T-helper 2 cell treated with Interferon-gamma antibody and Interleukin-4, amounts not matched to agents 5 μg/mL and 100 μg/mL, for 36 hours (primary cell): ENCODE measurements around the gene USP8.
"Not testable (repeated sequence)": the region's sequence is repeated elsewhere in the genome, so short reads cannot be mapped to it uniquely, and the experiment has no call there.

ENCODE experiments used
- DNase-seq: peaks from one replicate; pipeline ENCODE4 v3.0.0; 2021; ENCODE audit warnings: low spot score
- H3K27ac Mint-ChIP-seq: one replicate; pipeline ENCODE4 v1.8.0; 2021; ENCODE audit warnings: mild to moderate bottlenecking, mixed read lengths
- H3K27me3 Mint-ChIP-seq: one replicate; pipeline ENCODE4 v1.8.0; 2021; ENCODE audit warnings: low read depth, mixed read lengths
- H3K36me3 Mint-ChIP-seq: one replicate; pipeline ENCODE4 v1.8.0; 2021; ENCODE audit warnings: low read depth, mixed read lengths
- H3K4me1 Mint-ChIP-seq: one replicate; pipeline ENCODE4 v1.8.0; 2021; ENCODE audit warnings: low read depth, mixed read lengths
- H3K4me3 Mint-ChIP-seq: one replicate; pipeline ENCODE4 v1.8.0; 2022; ENCODE audit warnings: mild to moderate bottlenecking, moderate library complexity, mixed read lengths
- H3K9me3 Mint-ChIP-seq: one replicate; pipeline ENCODE4 v1.8.0; 2021; ENCODE audit warnings: mixed read lengths

Gene USP8

DNA sequence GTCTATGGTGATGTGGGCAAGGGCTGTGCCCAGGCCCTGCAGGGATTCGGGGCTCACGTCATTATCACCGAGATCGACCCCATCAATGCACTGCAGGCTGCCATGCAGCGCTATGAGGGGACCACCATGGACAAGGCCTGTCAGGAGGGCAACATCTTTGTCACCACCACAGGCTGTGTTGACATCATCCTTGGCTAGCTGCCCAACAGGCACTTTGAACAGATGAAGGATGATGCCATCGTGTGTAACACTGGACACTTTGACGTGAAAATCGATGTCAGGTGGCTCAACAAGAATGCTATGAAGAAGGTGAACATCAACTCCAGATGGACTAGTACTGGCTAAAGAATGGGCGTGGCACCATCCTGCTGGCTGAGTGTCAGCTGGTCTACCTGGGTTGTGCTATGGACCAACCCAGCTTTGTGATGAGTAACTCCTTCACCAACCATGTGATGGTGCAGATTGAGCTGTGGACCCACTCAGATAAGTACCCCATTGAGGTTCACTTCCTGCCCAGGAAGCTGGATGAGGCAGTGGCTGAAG, 6.1 kb upstream of the USP8 start:
- no peak for DNase-seq
- no peaks in the 10 kb centered on the region for H3K36me3 Mint-ChIP-seq
- H3K27me3 Mint-ChIP-seq: peaks cover 4% of the 10 kb centered on the region

DNA sequence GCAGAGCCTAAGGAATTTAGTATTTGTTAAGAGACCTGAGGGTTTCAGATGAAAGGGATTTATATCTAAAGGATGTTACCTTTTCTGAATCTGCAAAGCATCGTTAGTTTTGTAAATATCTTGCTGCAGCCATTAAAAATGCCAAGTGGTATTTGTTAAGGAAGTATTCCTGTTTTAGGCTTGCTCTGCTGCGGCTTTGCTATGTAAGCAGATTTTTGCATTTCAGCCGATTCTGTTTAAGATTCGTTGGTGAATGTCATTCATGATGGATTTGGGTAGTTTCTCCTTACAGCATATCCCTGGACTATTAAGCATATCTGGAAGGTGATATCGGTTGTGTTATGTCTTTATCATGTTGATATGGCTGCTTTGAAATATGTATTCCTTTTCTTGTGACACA, 1.0 kb downstream of the USP8 start:
- Mint-ChIP-seq H3K36me3 (peaks cover 17% of the 10 kb centered on the region), H3K27ac (peak overlapping the region; percentile 97), H3K27me3 (no peaks in the 10 kb centered on the region), H3K9me3 (no peaks in the 10 kb centered on the region), H3K4me1 (peaks cover 20% of the 10 kb centered on the region), H3K4me3 (peak overlapping the region; percentile 99)
- no peak for DNase-seq

More for the DNA sequence above, 6.1 kb upstream of the USP8 start:
- Mint-ChIP-seq H3K4me3 (no peak overlapping the region), H3K9me3 (no peaks in the 10 kb centered on the region), H3K27ac (no peak overlapping the region), H3K4me1 (no peaks in the 10 kb centered on the region)

DNA sequence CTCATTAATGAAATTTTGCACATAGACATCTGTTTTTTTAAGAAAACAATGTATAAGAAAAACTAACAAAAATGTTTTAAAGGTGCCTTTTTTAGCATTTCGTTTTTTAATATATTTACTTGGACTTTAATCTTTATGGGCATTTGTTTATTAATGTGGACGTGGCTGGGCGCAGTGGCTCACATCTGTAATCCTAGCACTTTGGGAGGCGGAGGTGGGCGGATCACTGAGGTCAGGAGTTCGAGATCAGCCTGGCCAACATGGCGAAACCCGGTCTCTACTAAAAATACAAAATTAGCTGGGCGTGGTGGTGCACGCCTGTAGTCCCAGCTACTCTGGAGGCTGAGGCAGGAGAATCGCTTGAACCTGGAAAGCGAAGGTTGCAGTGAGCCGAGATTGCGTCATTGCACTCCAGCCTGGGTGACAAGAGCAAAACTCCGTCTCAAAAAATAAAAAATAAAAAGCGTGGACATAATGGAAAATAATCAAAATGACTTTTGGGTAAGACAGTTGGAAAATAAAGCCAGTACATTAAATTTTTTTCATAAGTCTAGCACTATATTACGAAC, 1.6 kb downstream of the USP8 start:
- peaks cover 21% of the 10 kb centered on the region for H3K4me1 Mint-ChIP-seq
- not testable (repeated sequence) for H3K27ac Mint-ChIP-seq

DNA sequence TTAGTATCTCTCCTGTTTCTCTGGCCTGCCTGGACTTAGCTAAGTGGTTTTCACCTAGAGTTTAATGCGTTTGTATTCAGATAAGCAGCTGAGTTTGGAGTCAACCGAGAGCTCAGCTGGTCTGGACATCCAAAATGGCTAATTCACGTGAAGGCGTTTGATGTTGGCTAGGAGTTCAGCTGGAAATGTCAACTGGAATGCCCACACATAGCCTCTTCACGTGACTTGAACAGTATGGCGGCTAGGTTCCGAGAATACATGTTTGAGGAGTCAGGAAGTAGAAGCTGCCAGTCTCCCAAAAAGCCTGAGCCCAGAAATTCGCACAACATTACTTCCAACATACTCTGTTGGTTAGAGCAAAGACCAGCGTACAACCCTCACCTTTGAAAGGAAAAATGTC, 2.2 kb downstream of the USP8 start:
- H3K27ac Mint-ChIP-seq: peak overlapping the region; percentile 45
- H3K4me3 Mint-ChIP-seq: peak overlapping the region; percentile 67
- H3K9me3 Mint-ChIP-seq: no peaks in the 10 kb centered on the region
- no peak for DNase-seq
- peaks cover 26% of the 10 kb centered on the region for H3K4me1 Mint-ChIP-seq
- H3K27me3 Mint-ChIP-seq: no peaks in the 10 kb centered on the region
- peaks cover 17% of the 10 kb centered on the region for H3K36me3 Mint-ChIP-seq

More for the DNA sequence above, 1.6 kb downstream of the USP8 start:
- H3K27me3 Mint-ChIP-seq, H3K9me3 Mint-ChIP-seq, DNase-seq: not testable (repeated sequence)
- peaks cover 17% of the 10 kb centered on the region for H3K36me3 Mint-ChIP-seq
- peak overlapping the region; percentile 99 for H3K4me3 Mint-ChIP-seq

GRCh38 chr15:50431204-50431603, 7.0 kb downstream of the USP8 start:
- Mint-ChIP-seq H3K4me1 (peaks cover 30% of the 10 kb centered on the region), H3K36me3 (peaks cover 33% of the 10 kb centered on the region), H3K9me3 (no peaks in the 10 kb centered on the region), H3K27me3 (no peaks in the 10 kb centered on the region), H3K27ac (no peak overlapping the region), H3K4me3 (no peak overlapping the region)
- no peak for DNase-seq

- Mint-ChIP-seq H3K27me3 (no peaks in the 10 kb centered on the region), H3K27ac (no peak overlapping the region), H3K4me1 (peaks cover 24% of the 10 kb centered on the region), H3K36me3 (peaks cover 30% of the 10 kb centered on the region), H3K4me3 (no peak overlapping the region), H3K9me3 (no peaks in the 10 kb centered on the region)
- DNase-seq: no peak
Measured at GRCh38 chr15:50432230-50432629, 8.0 kb downstream of the USP8 start.

DNA sequence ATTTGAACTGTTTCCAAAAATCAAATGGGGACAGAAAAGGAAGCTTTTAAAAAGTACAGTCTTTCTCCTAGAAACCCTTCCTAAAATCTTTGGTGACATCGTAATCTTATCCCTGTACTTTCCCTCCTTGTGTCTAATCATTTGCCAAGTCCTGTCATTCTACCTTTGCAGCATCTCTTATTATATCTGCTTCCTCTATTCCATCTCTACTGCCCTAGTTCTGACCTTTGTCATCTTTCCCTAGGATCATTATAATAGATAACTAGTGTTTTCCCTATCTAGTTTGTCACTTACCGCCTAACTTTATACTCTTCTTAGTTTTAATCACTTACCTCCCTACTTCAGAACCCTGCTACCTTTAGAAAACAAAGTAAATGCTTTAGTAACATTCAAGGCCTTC, 11.6 kb downstream of the USP8 start:
- H3K36me3 Mint-ChIP-seq: peaks cover 33% of the 10 kb centered on the region
- DNase-seq: no peak
- H3K9me3 Mint-ChIP-seq: no peaks in the 10 kb centered on the region
- no peak overlapping the region for H3K4me3 Mint-ChIP-seq
- no peak overlapping the region for H3K27ac Mint-ChIP-seq
- peaks cover 13% of the 10 kb centered on the region for H3K4me1 Mint-ChIP-seq
- no peaks in the 10 kb centered on the region for H3K27me3 Mint-ChIP-seq

DNA sequence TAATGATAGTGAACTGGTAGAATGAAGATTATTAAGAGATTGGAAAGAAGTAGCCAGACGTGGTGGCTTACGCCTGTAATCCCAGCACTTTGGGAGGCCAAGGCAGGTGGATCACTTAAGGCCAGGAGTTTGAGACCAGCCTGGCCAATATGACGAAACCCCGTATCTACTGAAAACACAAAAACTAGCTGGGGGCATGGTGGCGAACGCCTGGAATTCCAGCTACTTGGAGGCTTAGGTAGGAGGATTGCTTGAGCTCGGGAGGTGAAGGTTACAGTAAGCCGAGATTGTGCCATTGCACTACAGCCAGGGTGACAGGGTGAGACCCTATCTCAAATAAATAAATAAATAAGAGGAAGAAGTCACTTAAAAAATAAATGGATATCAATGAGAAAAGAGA, 14.0 kb downstream of the USP8 start:
- H3K4me1 Mint-ChIP-seq: peaks cover 8% of the 10 kb centered on the region
- DNase-seq: no peak
- H3K27ac Mint-ChIP-seq: no peak overlapping the region
- no peak overlapping the region for H3K4me3 Mint-ChIP-seq
- no peaks in the 10 kb centered on the region for H3K9me3 Mint-ChIP-seq
- peaks cover 29% of the 10 kb centered on the region for H3K36me3 Mint-ChIP-seq
- no peaks in the 10 kb centered on the region for H3K27me3 Mint-ChIP-seq

GRCh38 chr15:50440932-50441331, 16.7 kb downstream of the USP8 start:
- H3K4me1 Mint-ChIP-seq: peaks cover 5% of the 10 kb centered on the region

GRCh38 chr15:50452927-50453326, 28.7 kb downstream of the USP8 start:
- Mint-ChIP-seq H3K27ac (no peak overlapping the region), H3K9me3 (no peaks in the 10 kb centered on the region), H3K4me1 (peaks cover 5% of the 10 kb centered on the region), H3K36me3 (peaks cover 35% of the 10 kb centered on the region), H3K4me3 (no peak overlapping the region), H3K27me3 (no peaks in the 10 kb centered on the region)
- DNase-seq: no peak

More at GRCh38 chr15:50440932-50441331, 16.7 kb downstream of the USP8 start:
- no peak overlapping the region for H3K4me3 Mint-ChIP-seq
- H3K27ac Mint-ChIP-seq: no peak overlapping the region
- no peaks in the 10 kb centered on the region for H3K9me3 Mint-ChIP-seq
- H3K36me3 Mint-ChIP-seq: peaks cover 28% of the 10 kb centered on the region
- DNase-seq: no peak
- no peaks in the 10 kb centered on the region for H3K27me3 Mint-ChIP-seq

DNA sequence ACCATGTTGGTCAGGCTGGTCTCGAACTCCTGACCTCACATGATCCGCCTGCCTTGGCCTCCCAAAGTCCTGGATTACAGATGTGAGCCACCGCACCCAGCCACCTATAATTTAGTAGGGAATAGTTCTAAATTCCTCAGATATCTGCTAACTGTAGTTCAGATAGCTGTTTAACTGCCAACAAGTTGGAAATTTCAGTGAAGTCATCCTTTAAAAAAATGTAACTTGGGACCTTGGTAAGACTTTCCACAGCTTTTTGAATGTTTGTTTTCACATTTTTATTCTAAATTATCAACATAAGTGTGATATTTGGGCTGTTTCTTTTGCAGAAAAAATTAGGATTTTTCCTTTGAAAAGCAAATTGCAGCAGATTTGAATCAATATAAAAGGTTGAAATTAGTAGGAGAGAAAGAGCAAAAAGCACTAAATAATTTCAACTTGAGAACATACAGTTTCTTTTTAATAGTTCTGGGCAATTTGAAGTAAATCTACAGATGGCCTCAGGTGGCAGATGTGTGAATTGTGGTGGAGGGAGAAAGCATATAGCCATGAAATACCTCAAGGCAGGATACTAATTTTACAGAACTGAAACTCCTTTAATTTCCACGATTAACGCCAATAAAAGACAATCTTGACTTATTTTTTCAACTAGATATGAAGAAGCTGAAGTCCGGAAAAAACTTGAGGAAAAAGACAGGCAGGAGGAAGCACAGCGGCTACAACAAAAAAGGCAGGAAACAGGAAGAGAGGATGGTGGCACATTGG, 34.3 kb downstream of the USP8 start:
- no peaks in the 10 kb centered on the region for H3K27me3 Mint-ChIP-seq
- H3K4me1 Mint-ChIP-seq: peaks cover 7% of the 10 kb centered on the region
- no peaks in the 10 kb centered on the region for H3K9me3 Mint-ChIP-seq
- no peak overlapping the region for H3K4me3 Mint-ChIP-seq
- DNase-seq: no peak
- peaks cover 38% of the 10 kb centered on the region for H3K36me3 Mint-ChIP-seq
- H3K27ac Mint-ChIP-seq: peak overlapping the region; percentile 26

DNA sequence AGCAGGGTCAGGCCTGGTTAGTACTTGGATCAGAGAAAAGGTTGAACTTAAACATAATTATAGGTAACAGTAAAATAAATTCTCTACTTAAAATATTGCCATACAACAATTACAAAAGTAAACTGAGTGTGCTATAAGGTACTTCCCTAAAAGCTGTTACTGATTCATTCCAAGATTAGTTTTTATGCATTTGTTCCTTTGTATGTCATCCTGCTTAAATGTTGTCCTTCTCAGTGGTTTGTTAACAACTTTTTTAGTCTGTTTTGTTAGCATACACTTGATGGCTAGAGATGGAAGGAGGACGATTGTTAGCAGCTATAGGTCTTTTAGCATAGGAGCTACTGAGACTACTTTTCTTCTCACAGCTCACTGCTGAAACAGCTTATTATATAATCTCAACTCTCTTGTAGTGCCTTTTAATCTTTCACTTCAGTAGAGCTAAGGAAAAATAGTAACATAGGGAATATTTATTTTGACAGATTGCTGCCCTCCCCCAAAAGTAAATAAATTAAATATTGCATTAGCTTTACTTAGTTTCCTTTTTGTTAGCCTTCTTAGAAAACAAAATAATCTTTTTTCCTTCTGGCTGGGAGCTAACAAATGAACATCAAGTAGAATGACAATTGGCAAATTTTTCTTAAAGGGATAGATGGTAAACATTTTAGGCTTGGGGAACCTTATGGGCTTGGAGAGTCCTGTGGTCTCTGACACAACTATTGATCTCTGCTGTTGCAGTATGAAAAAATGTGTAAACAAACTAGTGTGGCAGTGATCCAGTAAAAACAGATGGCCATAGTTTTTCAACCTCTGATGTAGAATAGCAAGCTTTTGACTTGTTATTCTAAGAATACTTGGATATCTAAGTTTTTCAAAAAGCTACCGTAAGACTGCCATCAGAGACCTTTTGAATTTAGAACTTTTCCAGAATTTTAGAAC, 39.5 kb downstream of the USP8 start:
- H3K27me3 Mint-ChIP-seq: no peaks in the 10 kb centered on the region
- no peaks in the 10 kb centered on the region for H3K9me3 Mint-ChIP-seq
- H3K4me3 Mint-ChIP-seq: no peak overlapping the region
- peaks cover 31% of the 10 kb centered on the region for H3K36me3 Mint-ChIP-seq
- no peak overlapping the region for H3K27ac Mint-ChIP-seq
- no peak for DNase-seq
- H3K4me1 Mint-ChIP-seq: peaks cover 9% of the 10 kb centered on the region

DNA sequence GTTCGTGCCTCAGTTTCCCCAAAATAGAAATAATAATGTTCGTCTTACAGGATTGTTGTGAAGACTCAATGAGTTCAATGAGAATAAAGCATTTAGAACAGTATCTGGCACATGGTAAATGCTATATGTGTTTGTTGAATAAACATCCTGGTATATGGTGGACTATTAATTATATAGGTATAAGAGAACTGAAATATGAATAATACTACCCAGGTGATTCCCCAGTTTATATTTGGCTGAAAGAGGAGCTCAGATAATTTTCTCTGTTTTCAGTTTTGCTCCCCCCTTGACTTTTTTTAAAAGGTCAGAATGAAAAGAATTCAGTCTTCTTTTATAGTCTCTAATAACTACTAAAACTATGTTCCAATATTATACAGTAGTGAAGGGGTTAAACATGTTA, 46.9 kb downstream of the USP8 start:
- H3K4me1 Mint-ChIP-seq: no peaks in the 10 kb centered on the region
- H3K27ac Mint-ChIP-seq: no peak overlapping the region
- no peak for DNase-seq
- H3K36me3 Mint-ChIP-seq: peaks cover 40% of the 10 kb centered on the region
- no peaks in the 10 kb centered on the region for H3K27me3 Mint-ChIP-seq
- no peak overlapping the region for H3K4me3 Mint-ChIP-seq
- H3K9me3 Mint-ChIP-seq: no peaks in the 10 kb centered on the region

GRCh38 chr15:50476143-50476542, 51.9 kb downstream of the USP8 start:
- Mint-ChIP-seq H3K27me3 (no peaks in the 10 kb centered on the region), H3K36me3 (peaks cover 44% of the 10 kb centered on the region), H3K9me3 (no peaks in the 10 kb centered on the region), H3K4me3 (no peak overlapping the region), H3K27ac (no peak overlapping the region), H3K4me1 (peaks cover 10% of the 10 kb centered on the region)
- DNase-seq: no peak
